Prostate gland (tissue), 2 donors: ENCODE results near the gene STAM2.

Experiments used
- POLR2A ChIP-seq: fragments of 450-650 bp; IDR thresholded peaks from one replicate; pipeline ENCODE4 v1.6.1; 2016; ENCODE audit warnings: antibody characterized with exemption, mild to moderate bottlenecking
- POLR2AphosphoS5 ChIP-seq: sonication (generic); formaldehyde crosslinking; IDR thresholded peaks from one replicate; pipeline ENCODE4 v1.6.1; 2017; ENCODE audit warnings: antibody characterized with exemption
- TF ChIP-seq, protein P1 (sequence below), 4 experiments: fragments of 200-600 bp in 2 of 4; fragments of 450-650 bp in 2 of 4; sonication (generic) in 2 of 4; IDR thresholded peaks; 1 replicate in 3 of 4; 2 replicates in 1 of 4; pipeline ENCODE4 v1.5.1; 2016 to 2019; ENCODE audit warnings: antibody characterized with exemption in 4 of 4, mild to moderate bottlenecking in 2 of 4, moderate library complexity in 2 of 4

DNA sequence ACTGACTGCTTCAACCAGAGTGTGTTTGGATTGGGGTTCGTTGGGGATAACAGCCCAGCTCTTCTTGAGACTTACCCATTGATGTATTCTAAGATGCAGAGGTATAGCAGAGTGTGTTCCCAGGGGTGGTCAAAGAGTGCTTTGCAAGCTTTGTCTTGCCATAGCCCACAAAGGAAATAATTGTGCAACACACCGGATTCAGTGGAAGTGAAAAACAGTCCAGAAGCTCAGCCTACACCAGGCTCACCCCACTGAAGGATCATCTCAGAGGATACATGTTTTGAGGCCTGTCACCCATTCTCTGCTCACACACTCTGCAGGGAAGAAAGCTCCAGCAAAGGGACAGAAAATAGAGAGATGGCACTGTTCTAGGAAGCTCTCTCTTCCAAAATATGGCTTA is 86.3 kb downstream of the STAM2 start:
- TF ChIP-seq POLR2A: no peak
- TF ChIP-seq, protein P1, sequence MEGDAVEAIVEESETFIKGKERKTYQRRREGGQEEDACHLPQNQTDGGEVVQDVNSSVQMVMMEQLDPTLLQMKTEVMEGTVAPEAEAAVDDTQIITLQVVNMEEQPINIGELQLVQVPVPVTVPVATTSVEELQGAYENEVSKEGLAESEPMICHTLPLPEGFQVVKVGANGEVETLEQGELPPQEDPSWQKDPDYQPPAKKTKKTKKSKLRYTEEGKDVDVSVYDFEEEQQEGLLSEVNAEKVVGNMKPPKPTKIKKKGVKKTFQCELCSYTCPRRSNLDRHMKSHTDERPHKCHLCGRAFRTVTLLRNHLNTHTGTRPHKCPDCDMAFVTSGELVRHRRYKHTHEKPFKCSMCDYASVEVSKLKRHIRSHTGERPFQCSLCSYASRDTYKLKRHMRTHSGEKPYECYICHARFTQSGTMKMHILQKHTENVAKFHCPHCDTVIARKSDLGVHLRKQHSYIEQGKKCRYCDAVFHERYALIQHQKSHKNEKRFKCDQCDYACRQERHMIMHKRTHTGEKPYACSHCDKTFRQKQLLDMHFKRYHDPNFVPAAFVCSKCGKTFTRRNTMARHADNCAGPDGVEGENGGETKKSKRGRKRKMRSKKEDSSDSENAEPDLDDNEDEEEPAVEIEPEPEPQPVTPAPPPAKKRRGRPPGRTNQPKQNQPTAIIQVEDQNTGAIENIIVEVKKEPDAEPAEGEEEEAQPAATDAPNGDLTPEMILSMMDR (IDR thresholded peaks at IDR 0.05): no peak
- no peak for TF ChIP-seq POLR2AphosphoS5
